Smooth muscle cell (in vitro differentiated cells): Measurements from ENCODE around the gene SEMA3E. TPM values are rescaled to one million over a fixed set of nuclear protein-coding genes. Genes with fewer than 3 reads are reported as not detected.

ENCODE experiments used
- DNase-seq: peaks from one replicate; lab custom pipeline; 2025; ENCODE audit not compliant: unreplicated experiment; lab: John Stamatoyannopoulos, UW
- H2AFZ ChIP-seq: fragments of 200-600 bp; sonication (generic); 2 replicates; pipeline ENCODE4 v1.6.0; 2016; ENCODE audit warnings: antibody characterized with exemption, low read depth, mild to moderate bottlenecking
- H3F3A ChIP-seq: fragments of 200-600 bp; sonication (generic); 2 replicates; pipeline ENCODE4 v1.6.0; 2017; ENCODE audit warnings: antibody characterized with exemption, low read depth
- H3K27ac ChIP-seq: fragments of 200-600 bp; sonication (generic); 2 replicates; pipeline ENCODE4 v1.5.1; 2016; ENCODE audit warnings: low read depth, mild to moderate bottlenecking
- H3K27me3 ChIP-seq: fragments of 200-600 bp; sonication (generic); 2 replicates; pipeline ENCODE4 v1.6.1; 2016; ENCODE audit warnings: low read depth, mild to moderate bottlenecking
- H3K36me3 ChIP-seq: fragments of 200-600 bp; sonication (generic); 2 replicates; pipeline ENCODE4 v1.5.1; 2016; ENCODE audit warnings: low read depth
- H3K4me1 ChIP-seq: fragments of 200-600 bp; sonication (generic); 2 replicates; pipeline ENCODE4 v1.5.1; 2016; ENCODE audit warnings: low read depth
- H3K4me2 ChIP-seq: fragments of 200-600 bp; sonication (generic); 2 replicates; pipeline ENCODE4 v1.6.0; 2016; ENCODE audit warnings: mild to moderate bottlenecking
- H3K4me3 ChIP-seq: fragments of 200-600 bp; sonication (generic); 2 replicates; pipeline ENCODE4 v1.5.1; 2016; ENCODE audit warnings: mild to moderate bottlenecking
- H3K79me2 ChIP-seq: fragments of 200-600 bp; sonication (generic); 2 replicates; pipeline ENCODE4 v1.6.0; 2016; ENCODE audit warnings: low read depth, mild to moderate bottlenecking
- H3K9ac ChIP-seq: fragments of 200-600 bp; sonication (generic); 2 replicates; pipeline ENCODE4 v1.6.0; 2016; ENCODE audit warnings: low read depth
- H3K9me3 ChIP-seq: fragments of 200-600 bp; sonication (generic); replicated peaks from 2 replicates; pipeline ENCODE4 v1.5.1; 2016; ENCODE audit warnings: low read depth
- H4K20me1 ChIP-seq: fragments of 200-600 bp; sonication (generic); 2 replicates; pipeline ENCODE4 v1.6.0; 2016; ENCODE audit warnings: low read depth
- WGBS: methylation state at CpG from one replicate; pipeline ENCODE4 v1.1.7; 2016; ENCODE audit warnings: low lambda C conversion rate; 5-methylcytosine and 5-hydroxymethylcytosine counted together
- polyA plus RNA-seq: library from polyadenylated mRNA; unstranded; fragments of >200 nt; fragmentation: Nextera tagmentation; extraction: Ambion mirVana; gene quantifications from 2 replicates; pipeline ENCODE4 v1.2.1, GENCODE V29; 2016
- total RNA-seq: library from RNA; depleted of rRNA; stranded (reverse); fragments of >200 nt; gene quantifications from 2 replicates; pipeline ENCODE4 v1.2.3, GENCODE V29; 2014
- TF ChIP-seq, protein P1 (sequence below): fragments of 200-600 bp; sonication (generic); IDR thresholded peaks from 2 replicates; pipeline ENCODE4 v1.5.1; 2017; ENCODE audit warnings: borderline replicate concordance, mild to moderate bottlenecking, antibody characterized with exemption; ENCODE audit not compliant: insufficient read depth, poor library complexity, severe bottlenecking

Gene SEMA3E
- total and polyA plus RNA-seq, 2 experiments from 2014 or later = 0.45 to 0.66 TPM

DNA sequence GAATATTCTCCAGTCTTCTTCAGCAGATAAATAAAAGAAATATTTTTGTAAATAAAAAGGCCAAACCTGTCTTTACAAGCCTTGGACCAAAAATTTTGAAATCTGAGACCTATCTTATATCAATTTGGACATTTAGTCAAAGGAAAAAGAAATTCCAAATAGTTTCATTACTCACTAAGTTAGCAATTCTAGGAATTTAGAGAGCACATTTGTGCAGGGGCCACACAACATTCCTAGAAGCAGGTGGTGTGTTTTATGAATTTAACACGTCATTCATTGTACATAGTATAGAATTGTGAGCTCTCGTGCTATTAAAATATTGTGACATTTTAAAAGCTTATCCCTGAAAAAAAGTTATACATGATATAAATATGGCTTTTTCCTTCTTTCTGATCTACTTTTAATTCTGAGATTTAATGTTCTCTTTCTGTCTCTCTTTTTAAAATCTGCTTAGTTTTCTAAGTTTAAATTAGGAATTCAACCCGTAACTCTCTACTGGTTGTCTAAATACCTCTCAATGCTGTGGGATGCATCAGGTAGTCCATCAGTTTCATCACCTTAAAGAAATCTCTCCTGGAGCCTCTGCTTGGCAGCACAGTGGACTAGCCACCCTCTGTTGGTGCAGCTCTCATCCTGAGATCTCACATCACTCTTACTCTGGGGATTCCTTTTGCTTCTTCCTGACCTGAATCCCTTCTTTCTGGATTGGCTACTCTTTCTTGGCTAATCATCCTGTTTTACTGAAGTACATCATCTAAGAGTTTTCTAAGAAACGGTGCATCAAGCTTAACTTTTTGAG lies 124.5 kb downstream of the SEMA3E start:
- Histone ChIP-seq H3K27ac (no peak overlapping the region), H3K27me3 (no peaks in the 10 kb centered on the region), H3K4me3 (no peak overlapping the region), H2AFZ (no peak overlapping the region), H3F3A (no peaks in the 10 kb centered on the region), H3K9me3 (no peaks in the 10 kb centered on the region), H3K9ac (no peak overlapping the region), H3K36me3 (no peaks in the 10 kb centered on the region), H3K79me2 (no peaks in the 10 kb centered on the region), H4K20me1 (no peaks in the 10 kb centered on the region), H3K4me2 (no peak overlapping the region), H3K4me1 (no peaks in the 10 kb centered on the region)
- no peak for DNase-seq
- TF ChIP-seq, protein P1, sequence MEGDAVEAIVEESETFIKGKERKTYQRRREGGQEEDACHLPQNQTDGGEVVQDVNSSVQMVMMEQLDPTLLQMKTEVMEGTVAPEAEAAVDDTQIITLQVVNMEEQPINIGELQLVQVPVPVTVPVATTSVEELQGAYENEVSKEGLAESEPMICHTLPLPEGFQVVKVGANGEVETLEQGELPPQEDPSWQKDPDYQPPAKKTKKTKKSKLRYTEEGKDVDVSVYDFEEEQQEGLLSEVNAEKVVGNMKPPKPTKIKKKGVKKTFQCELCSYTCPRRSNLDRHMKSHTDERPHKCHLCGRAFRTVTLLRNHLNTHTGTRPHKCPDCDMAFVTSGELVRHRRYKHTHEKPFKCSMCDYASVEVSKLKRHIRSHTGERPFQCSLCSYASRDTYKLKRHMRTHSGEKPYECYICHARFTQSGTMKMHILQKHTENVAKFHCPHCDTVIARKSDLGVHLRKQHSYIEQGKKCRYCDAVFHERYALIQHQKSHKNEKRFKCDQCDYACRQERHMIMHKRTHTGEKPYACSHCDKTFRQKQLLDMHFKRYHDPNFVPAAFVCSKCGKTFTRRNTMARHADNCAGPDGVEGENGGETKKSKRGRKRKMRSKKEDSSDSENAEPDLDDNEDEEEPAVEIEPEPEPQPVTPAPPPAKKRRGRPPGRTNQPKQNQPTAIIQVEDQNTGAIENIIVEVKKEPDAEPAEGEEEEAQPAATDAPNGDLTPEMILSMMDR = no peak
- 89% methylated on average over 4 of the region's 4 CpGs for WGBS

DNA sequence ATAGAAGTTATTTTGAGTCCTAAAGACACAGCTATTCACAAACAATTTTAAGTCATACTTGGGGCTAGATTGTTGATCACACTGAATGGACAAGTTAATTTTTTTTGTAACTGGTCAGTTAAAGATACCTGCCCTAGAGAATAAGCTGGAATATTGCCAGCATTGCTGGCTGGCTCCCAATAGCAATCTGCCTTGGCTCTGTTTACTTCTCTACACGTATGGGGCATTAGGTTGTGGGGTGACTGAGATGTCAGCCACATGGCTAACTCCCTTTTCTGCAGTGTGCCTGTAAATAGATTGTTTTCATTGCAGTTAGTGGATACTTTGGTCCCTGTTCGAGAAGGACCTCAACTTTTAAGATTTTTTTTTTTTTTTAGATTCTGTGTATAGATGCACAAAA lies 128.2 kb downstream of the SEMA3E start:
- no peaks in the 10 kb centered on the region for H3K36me3 ChIP-seq
- no peaks in the 10 kb centered on the region for H3F3A ChIP-seq
- no peak overlapping the region for H2AFZ ChIP-seq
- no peak for DNase-seq
- H3K27me3 ChIP-seq = no peaks in the 10 kb centered on the region
- H3K79me2 ChIP-seq = no peaks in the 10 kb centered on the region
- no peak overlapping the region for H3K9ac ChIP-seq
- H4K20me1 ChIP-seq = no peaks in the 10 kb centered on the region
- H3K4me1 ChIP-seq = no peaks in the 10 kb centered on the region
- no peak overlapping the region for H3K4me2 ChIP-seq
- 37% methylated on average over 2 of the region's 2 CpGs for WGBS
- H3K9me3 ChIP-seq = no peaks in the 10 kb centered on the region
- no peak overlapping the region for H3K4me3 ChIP-seq
- no peak overlapping the region for H3K27ac ChIP-seq
- TF ChIP-seq, protein P1 = no peak

DNA sequence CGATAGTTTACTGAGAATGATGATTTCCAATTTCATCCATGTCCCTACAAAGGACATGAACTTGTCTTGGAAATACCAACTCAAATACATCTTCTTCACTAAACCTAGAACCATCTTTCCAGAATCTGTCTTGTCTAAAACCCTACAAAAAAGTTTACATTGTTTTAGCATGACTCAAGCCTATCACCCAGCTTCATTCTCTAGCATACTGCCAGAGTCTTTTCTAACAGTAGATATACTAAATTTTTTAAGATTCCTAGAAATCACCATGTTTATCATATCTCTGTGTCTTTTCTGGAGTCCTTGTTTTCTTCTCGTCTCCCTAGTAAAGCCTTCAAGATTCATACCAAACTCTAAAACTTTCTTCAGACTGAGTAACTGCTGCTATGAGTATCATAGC lies 129.7 kb downstream of the SEMA3E start:
- Histone ChIP-seq H3F3A (no peaks in the 10 kb centered on the region), H3K9me3 (no peaks in the 10 kb centered on the region), H4K20me1 (no peaks in the 10 kb centered on the region), H3K4me1 (no peaks in the 10 kb centered on the region), H2AFZ (no peak overlapping the region), H3K27ac (no peak overlapping the region), H3K9ac (no peak overlapping the region), H3K27me3 (no peaks in the 10 kb centered on the region), H3K79me2 (no peaks in the 10 kb centered on the region), H3K4me3 (no peak overlapping the region), H3K4me2 (no peak overlapping the region), H3K36me3 (no peaks in the 10 kb centered on the region)
- TF ChIP-seq, protein P1 = no peak
- no peak for DNase-seq
- 55% methylated on average over 2 of the region's 2 CpGs for WGBS
